GM23338 (cell line): ENCODE results near the gene EGF. TPM values are rescaled to one million over a fixed set of nuclear protein-coding genes. Genes with fewer than 3 reads are reported as not detected.

Source experiments
- ATAC-seq: fragments of 200-7000 bp; cut with Tn5 transposase; 3 replicates; pipeline ENCODE4 v1.9.1; 2020
- DNase-seq: peaks from one replicate; pipeline ENCODE4 v3.0.0-alpha.2; 2015; ENCODE audit warnings: low spot score
- H2AFZ ChIP-seq: fragments of 200-600 bp; sonication (generic); 2 replicates; pipeline ENCODE4 v1.8.0; 2016; ENCODE audit warnings: antibody characterized with exemption, mild to moderate bottlenecking, moderate library complexity
- H3F3A ChIP-seq: fragments of 200-600 bp; sonication (generic); replicated peaks from 2 replicates; pipeline ENCODE4 v1.8.0; 2017; ENCODE audit warnings: antibody characterized with exemption, mixed run types, low read depth
- H3K27ac ChIP-seq: fragments of 200-600 bp; sonication (generic); 2 replicates; pipeline ENCODE4 v1.6.1; 2016; ENCODE audit warnings: low read depth
- H3K27me3 ChIP-seq: fragments of 200-600 bp; sonication (generic); 2 replicates; pipeline ENCODE4 v1.8.0; 2016; ENCODE audit warnings: mild to moderate bottlenecking, mixed run types, moderate library complexity; ENCODE audit not compliant: insufficient read depth
- H3K36me3 ChIP-seq: fragments of 200-600 bp; sonication (generic); 2 replicates; pipeline ENCODE4 v1.8.0; 2016; ENCODE audit warnings: mild to moderate bottlenecking; ENCODE audit not compliant: insufficient read depth
- H3K4me1 ChIP-seq: fragments of 200-600 bp; sonication (generic); 2 replicates; pipeline ENCODE4 v1.8.0; 2016; ENCODE audit warnings: mild to moderate bottlenecking, moderate library complexity; ENCODE audit not compliant: insufficient read depth
- H3K4me2 ChIP-seq: fragments of 200-600 bp; sonication (generic); 2 replicates; pipeline ENCODE4 v1.7.1; 2017; ENCODE audit warnings: mixed run types
- H3K4me3 ChIP-seq: fragments of 200-600 bp; sonication (generic); 2 replicates; pipeline ENCODE4 v1.6.1; 2016; ENCODE audit warnings: mixed run types
- H3K79me2 ChIP-seq: fragments of 200-600 bp; sonication (generic); replicated peaks from 2 replicates; pipeline ENCODE4 v1.8.0; 2017; ENCODE audit warnings: mild to moderate bottlenecking; ENCODE audit not compliant: insufficient read depth
- H3K9me2 ChIP-seq: fragments of 200-600 bp; sonication (generic); 2 replicates; pipeline ENCODE4 v1.8.0; 2017; ENCODE audit not compliant: insufficient read depth
- H4K20me1 ChIP-seq: fragments of 200-600 bp; sonication (generic); replicated peaks from 2 replicates; pipeline ENCODE4 v1.8.0; 2017; ENCODE audit warnings: mild to moderate bottlenecking; ENCODE audit not compliant: insufficient read depth
- H3K27ac Mint-ChIP-seq: 2 replicates; pipeline ENCODE4 v1.8.0; 2020; ENCODE audit warnings: inconsistent platforms, mild to moderate bottlenecking, moderate library complexity, mixed read lengths
- H3K27me3 Mint-ChIP-seq: 3 replicates; pipeline ENCODE4 v1.8.0; 2022; ENCODE audit warnings: low read depth, mild to moderate bottlenecking, moderate library complexity, mixed read lengths, inconsistent platforms; ENCODE audit not compliant: insufficient read depth, poor library complexity
- H3K36me3 Mint-ChIP-seq: 3 replicates; pipeline ENCODE4 v1.8.0; 2021; ENCODE audit warnings: low read depth, mild to moderate bottlenecking, inconsistent platforms, moderate library complexity, mixed read lengths
- H3K4me1 Mint-ChIP-seq: 3 replicates; pipeline ENCODE4 v1.8.0; 2020; ENCODE audit warnings: mild to moderate bottlenecking, inconsistent platforms, mixed read lengths
- H3K4me3 Mint-ChIP-seq: 3 replicates; pipeline ENCODE4 v1.8.0; 2021; ENCODE audit warnings: moderate library complexity, mild to moderate bottlenecking, inconsistent platforms, mixed read lengths
- H3K9me3 Mint-ChIP-seq: 3 replicates; pipeline ENCODE4 v1.8.0; 2020; ENCODE audit warnings: moderate library complexity, mild to moderate bottlenecking, inconsistent platforms, mixed read lengths
- POLR2AphosphoS5 ChIP-seq: IDR thresholded peaks from 2 replicates; pipeline ENCODE4 v1.6.1; 2016; ENCODE audit warnings: antibody characterized with exemption, low read depth
- ZNF331 ChIP-seq: fragments of 250-450 bp; sonication (Bioruptor Pico); IDR thresholded peaks from 2 replicates; pipeline ENCODE4 v1.5.0; 2020; ENCODE audit warnings: low read depth, mild to moderate bottlenecking, moderate library complexity
- polyA plus RNA-seq: library from polyadenylated mRNA; unstranded; fragments of >200 nt; fragmentation: Nextera tagmentation; extraction: Ambion mirVana; gene quantifications from 2 replicates; pipeline ENCODE4 v1.2.1, GENCODE V29; 2016
- total RNA-seq: library from RNA; depleted of rRNA; stranded (reverse); fragments of >200 nt; shearing (Covaris generic); gene quantifications from 2 replicates; pipeline ENCODE4 v1.2.3, GENCODE V29; 2014
- TF ChIP-seq, protein P1 (sequence below): IDR thresholded peaks from 2 replicates; pipeline ENCODE4 v1.6.1; 2016; ENCODE audit warnings: antibody characterized with exemption
- TF ChIP-seq, protein P2 (sequence below), 2 experiments: fragments of 200-600 bp in 1 of 2; sonication (generic) in 1 of 2; conservative IDR thresholded peaks; 2 replicates each; pipeline versions ENCODE4 v1.5.1 to v1.6.1; 2016 to 2017; ENCODE audit warnings: antibody characterized with exemption in 2 of 2, low read depth in 2 of 2, mild to moderate bottlenecking in 2 of 2, moderate library complexity in 1 of 2
- TF ChIP-seq, protein P3 (sequence below): fragments of 250-450 bp; sonication (Bioruptor Pico); IDR thresholded peaks from 2 replicates; pipeline ENCODE4 v1.5.0; 2020; ENCODE audit warnings: mild to moderate bottlenecking, moderate library complexity

The EGF gene
- total and polyA plus RNA-seq, 2 experiments from 2014 or later, result 1.4 to 3.0 TPM

- Mint-ChIP-seq H3K4me3 (no peak overlapping the region), H3K36me3 (no peaks in the 10 kb centered on the region), H3K27me3 (peaks cover 5% of the 10 kb centered on the region), H3K27ac (peak overlapping the region; percentile 10; the same call in 1 of the 2 replicates), H3K9me3 (peaks cover 7% of the 10 kb centered on the region; the same call in 2 of the 3 replicates), H3K4me1 (peaks cover 17% of the 10 kb centered on the region)
- ATAC-seq (peak; percentile 43; the same call in 2 of the 3 replicates), DNase-seq (peak; percentile 57)
- Histone ChIP-seq H3K4me2 (peak overlapping the region; percentile 28), H3K27me3 (no peaks in the 10 kb centered on the region), H4K20me1 (no peaks in the 10 kb centered on the region), H2AFZ (no peak overlapping the region; the same call in 1 of the 2 replicates), H3K4me3 (no peak overlapping the region), H3K27ac (peak overlapping the region; percentile 60; the same call in 1 of the 2 replicates), H3K9me2 (no peaks in the 10 kb centered on the region), H3K79me2 (no peaks in the 10 kb centered on the region), H3F3A (no peaks in the 10 kb centered on the region), H3K4me1 (peaks cover 13% of the 10 kb centered on the region), H3K36me3 (no peaks in the 10 kb centered on the region)
- no peak for TF ChIP-seq ZNF331
- TF ChIP-seq, protein P1, sequence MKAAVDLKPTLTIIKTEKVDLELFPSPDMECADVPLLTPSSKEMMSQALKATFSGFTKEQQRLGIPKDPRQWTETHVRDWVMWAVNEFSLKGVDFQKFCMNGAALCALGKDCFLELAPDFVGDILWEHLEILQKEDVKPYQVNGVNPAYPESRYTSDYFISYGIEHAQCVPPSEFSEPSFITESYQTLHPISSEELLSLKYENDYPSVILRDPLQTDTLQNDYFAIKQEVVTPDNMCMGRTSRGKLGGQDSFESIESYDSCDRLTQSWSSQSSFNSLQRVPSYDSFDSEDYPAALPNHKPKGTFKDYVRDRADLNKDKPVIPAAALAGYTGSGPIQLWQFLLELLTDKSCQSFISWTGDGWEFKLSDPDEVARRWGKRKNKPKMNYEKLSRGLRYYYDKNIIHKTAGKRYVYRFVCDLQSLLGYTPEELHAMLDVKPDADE, result no peak
- TF ChIP-seq, protein P2, sequence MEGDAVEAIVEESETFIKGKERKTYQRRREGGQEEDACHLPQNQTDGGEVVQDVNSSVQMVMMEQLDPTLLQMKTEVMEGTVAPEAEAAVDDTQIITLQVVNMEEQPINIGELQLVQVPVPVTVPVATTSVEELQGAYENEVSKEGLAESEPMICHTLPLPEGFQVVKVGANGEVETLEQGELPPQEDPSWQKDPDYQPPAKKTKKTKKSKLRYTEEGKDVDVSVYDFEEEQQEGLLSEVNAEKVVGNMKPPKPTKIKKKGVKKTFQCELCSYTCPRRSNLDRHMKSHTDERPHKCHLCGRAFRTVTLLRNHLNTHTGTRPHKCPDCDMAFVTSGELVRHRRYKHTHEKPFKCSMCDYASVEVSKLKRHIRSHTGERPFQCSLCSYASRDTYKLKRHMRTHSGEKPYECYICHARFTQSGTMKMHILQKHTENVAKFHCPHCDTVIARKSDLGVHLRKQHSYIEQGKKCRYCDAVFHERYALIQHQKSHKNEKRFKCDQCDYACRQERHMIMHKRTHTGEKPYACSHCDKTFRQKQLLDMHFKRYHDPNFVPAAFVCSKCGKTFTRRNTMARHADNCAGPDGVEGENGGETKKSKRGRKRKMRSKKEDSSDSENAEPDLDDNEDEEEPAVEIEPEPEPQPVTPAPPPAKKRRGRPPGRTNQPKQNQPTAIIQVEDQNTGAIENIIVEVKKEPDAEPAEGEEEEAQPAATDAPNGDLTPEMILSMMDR (conservative IDR thresholded peaks at IDR 0.05; ENCODE audit: low read depth in 2 of 2), result no peak
- TF ChIP-seq, protein P3, sequence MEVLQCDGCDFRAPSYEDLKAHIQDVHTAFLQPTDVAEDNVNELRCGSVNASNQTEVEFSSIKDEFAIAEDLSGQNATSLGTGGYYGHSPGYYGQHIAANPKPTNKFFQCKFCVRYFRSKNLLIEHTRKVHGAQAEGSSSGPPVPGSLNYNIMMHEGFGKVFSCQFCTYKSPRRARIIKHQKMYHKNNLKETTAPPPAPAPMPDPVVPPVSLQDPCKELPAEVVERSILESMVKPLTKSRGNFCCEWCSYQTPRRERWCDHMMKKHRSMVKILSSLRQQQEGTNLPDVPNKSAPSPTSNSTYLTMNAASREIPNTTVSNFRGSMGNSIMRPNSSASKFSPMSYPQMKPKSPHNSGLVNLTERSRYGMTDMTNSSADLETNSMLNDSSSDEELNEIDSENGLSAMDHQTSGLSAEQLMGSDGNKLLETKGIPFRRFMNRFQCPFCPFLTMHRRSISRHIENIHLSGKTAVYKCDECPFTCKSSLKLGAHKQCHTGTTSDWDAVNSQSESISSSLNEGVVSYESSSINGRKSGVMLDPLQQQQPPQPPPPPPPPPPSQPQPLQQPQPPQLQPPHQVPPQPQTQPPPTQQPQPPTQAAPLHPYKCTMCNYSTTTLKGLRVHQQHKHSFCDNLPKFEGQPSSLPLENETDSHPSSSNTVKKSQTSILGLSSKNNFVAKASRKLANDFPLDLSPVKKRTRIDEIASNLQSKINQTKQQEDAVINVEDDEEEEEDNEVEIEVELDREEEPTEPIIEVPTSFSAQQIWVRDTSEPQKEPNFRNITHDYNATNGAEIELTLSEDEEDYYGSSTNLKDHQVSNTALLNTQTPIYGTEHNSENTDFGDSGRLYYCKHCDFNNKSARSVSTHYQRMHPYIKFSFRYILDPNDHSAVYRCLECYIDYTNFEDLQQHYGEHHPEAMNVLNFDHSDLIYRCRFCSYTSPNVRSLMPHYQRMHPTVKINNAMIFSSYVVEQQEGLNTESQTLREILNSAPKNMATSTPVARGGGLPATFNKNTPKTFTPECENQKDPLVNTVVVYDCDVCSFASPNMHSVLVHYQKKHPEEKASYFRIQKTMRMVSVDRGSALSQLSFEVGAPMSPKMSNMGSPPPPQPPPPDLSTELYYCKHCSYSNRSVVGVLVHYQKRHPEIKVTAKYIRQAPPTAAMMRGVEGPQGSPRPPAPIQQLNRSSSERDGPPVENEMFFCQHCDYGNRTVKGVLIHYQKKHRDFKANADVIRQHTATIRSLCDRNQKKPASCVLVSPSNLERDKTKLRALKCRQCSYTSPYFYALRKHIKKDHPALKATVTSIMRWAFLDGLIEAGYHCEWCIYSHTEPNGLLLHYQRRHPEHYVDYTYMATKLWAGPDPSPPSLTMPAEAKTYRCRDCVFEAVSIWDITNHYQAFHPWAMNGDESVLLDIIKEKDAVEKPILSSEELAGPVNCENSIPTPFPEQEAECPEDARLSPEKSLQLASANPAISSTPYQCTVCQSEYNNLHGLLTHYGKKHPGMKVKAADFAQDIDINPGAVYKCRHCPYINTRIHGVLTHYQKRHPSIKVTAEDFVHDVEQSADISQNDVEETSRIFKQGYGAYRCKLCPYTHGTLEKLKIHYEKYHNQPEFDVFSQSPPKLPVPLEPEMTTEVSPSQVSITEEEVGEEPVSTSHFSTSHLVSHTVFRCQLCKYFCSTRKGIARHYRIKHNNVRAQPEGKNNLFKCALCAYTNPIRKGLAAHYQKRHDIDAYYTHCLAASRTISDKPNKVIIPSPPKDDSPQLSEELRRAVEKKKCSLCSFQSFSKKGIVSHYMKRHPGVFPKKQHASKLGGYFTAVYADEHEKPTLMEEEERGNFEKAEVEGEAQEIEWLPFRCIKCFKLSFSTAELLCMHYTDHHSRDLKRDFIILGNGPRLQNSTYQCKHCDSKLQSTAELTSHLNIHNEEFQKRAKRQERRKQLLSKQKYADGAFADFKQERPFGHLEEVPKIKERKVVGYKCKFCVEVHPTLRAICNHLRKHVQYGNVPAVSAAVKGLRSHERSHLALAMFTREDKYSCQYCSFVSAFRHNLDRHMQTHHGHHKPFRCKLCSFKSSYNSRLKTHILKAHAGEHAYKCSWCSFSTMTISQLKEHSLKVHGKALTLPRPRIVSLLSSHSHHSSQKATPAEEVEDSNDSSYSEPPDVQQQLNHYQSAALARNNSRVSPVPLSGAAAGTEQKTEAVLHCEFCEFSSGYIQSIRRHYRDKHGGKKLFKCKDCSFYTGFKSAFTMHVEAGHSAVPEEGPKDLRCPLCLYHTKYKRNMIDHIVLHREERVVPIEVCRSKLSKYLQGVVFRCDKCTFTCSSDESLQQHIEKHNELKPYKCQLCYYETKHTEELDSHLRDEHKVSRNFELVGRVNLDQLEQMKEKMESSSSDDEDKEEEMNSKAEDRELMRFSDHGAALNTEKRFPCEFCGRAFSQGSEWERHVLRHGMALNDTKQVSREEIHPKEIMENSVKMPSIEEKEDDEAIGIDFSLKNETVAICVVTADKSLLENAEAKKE, result no peak
- no peak for TF ChIP-seq POLR2AphosphoS5
These were observed 107.5 kb downstream of the EGF start for GRCh38 chr4:110020139-110020538.
